Measurements from ENCODE around the gene HSD3B7. TPM values are rescaled to one million over a fixed set of nuclear protein-coding genes. Genes with fewer than 3 reads are reported as not detected.

The HSD3B7 gene
- total RNA-seq, 1 experiment from 2014 or later: 5.5 TPM

DNA sequence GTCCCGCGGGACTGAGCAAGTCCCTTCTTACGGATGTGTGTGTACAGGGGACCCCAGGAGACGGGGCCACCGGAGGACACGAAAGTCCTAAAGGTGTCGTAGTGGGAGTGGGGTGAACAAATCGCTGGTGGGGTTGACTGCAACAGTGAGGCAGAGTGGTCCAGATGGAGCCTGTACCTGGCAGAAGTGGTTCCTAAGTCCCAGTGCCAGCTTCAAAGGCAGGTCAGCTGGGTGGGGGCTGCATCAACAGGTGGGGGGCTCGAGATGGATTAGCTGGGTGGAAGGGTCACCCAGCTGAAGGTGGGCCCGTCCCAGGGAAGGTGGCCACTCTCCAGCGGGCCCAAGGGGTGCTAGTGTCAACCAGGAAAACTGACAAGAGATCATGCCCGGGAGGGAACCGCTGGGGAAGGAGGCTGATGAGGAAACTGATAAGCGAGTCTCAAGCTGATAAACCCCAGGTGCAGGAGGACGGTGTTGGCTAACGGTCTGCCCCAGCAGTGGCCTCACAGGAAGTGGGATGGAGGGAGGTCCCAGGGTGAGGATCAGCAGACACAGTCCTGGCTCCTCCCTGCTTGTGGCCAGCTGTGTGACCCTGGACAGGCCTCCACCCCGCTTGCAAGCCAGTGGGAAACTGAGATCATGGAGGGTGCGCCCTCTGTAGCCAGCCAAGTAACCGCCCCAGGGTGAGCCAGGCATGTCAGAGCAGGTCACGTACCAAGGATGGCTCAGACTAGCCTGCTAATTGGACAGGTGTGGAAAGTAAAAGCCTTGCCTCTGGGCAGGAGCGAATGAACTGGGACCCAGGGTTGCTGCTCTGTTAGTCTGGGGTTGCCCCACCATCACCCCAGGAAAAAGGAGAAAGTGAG is 35.1 kb upstream of the HSD3B7 start:
- H3K9me3 Mint-ChIP-seq: no peaks in the 10 kb centered on the region
- no peaks in the 10 kb centered on the region for H4K20me1 ChIP-seq (ENCODE audit: control insufficient read depth, insufficient read depth, insufficient read length)
- peaks cover 3% of the 10 kb centered on the region; the same call in 1 of the 2 replicates for H3K27me3 Mint-ChIP-seq (ENCODE audit: low read depth)
- TF ChIP-seq, protein P1, sequence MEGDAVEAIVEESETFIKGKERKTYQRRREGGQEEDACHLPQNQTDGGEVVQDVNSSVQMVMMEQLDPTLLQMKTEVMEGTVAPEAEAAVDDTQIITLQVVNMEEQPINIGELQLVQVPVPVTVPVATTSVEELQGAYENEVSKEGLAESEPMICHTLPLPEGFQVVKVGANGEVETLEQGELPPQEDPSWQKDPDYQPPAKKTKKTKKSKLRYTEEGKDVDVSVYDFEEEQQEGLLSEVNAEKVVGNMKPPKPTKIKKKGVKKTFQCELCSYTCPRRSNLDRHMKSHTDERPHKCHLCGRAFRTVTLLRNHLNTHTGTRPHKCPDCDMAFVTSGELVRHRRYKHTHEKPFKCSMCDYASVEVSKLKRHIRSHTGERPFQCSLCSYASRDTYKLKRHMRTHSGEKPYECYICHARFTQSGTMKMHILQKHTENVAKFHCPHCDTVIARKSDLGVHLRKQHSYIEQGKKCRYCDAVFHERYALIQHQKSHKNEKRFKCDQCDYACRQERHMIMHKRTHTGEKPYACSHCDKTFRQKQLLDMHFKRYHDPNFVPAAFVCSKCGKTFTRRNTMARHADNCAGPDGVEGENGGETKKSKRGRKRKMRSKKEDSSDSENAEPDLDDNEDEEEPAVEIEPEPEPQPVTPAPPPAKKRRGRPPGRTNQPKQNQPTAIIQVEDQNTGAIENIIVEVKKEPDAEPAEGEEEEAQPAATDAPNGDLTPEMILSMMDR (conservative IDR thresholded peaks at IDR 0.05): peak; percentile 19; the same call in 2 of the 3 replicates
- H3K4me1 Mint-ChIP-seq: peaks cover 26 to 28% of the 10 kb centered on the region in 2 experiments
- no peak overlapping the region for H3K4ac ChIP-seq (ENCODE audit: low read depth, low read length)
- peaks cover 11% of the 10 kb centered on the region for H3K23me2 ChIP-seq (ENCODE audit: insufficient read length, low read depth, low read length, poor library complexity, severe bottlenecking)
- no peaks in the 10 kb centered on the region for H3K4me1 ChIP-seq (ENCODE audit: insufficient read depth, low read length)
- H3K27ac ChIP-seq (ENCODE audit: insufficient read length, low read depth, low read length): no peak overlapping the region
- H3K9me3 ChIP-seq (ENCODE audit: control insufficient read depth, low read depth, low read length): no peaks in the 10 kb centered on the region
- H4K5ac ChIP-seq (ENCODE audit: insufficient read length, low read depth, low read length): no peak overlapping the region
- no peaks in the 10 kb centered on the region for H3K79me1 ChIP-seq (ENCODE audit: insufficient read depth, low read depth, low read length, poor library complexity, severe bottlenecking)
- no peak overlapping the region for H2BK5ac ChIP-seq (ENCODE audit: insufficient read length, low read length)
- H3K36me3 Mint-ChIP-seq (ENCODE audit: insufficient read depth in 1 of 3, low read depth in 3 of 3): peaks cover 6 to 19% (median 9%) of the 10 kb centered on the region in 3 experiments; a peak in 6 of 7 replicates
- H2BK20ac ChIP-seq (ENCODE audit: low read depth, low read length, poor library complexity, severe bottlenecking): no peak overlapping the region
- no peaks in the 10 kb centered on the region for H3K27me3 ChIP-seq (ENCODE audit: insufficient read depth, low read length)
- no peak overlapping the region for H2AK5ac ChIP-seq (ENCODE audit: insufficient read length, low read length)
- H3K27ac Mint-ChIP-seq: peak overlapping the region; percentile 48 to 98 (median 85); a peak in 5 of 7 replicates
- H3K14ac ChIP-seq (ENCODE audit: insufficient read depth, low read length): no peak overlapping the region
- H2BK120ac ChIP-seq (ENCODE audit: low read depth, low read length, poor library complexity, severe bottlenecking): no peak overlapping the region
- no peak overlapping the region for H2BK15ac ChIP-seq (ENCODE audit: low read depth, low read length)
- no CpG with 5 or more reads among the region's 21 CpGs for WGBS (ENCODE audit: extremely low coverage, insufficient read length, low lambda C conversion rate)
- peak overlapping the region; percentile 71 for H3K4me2 ChIP-seq (ENCODE audit: insufficient read depth, insufficient read length, low read length)
- no peak overlapping the region for H4K91ac ChIP-seq (ENCODE audit: insufficient read length, low read depth, low read length)
- no peak overlapping the region for H2BK12ac ChIP-seq (ENCODE audit: insufficient read length, low read depth, low read length)
- H3K9ac ChIP-seq (ENCODE audit: extremely low read depth, insufficient read length, low read length): peak overlapping the region; percentile 8
- no peak overlapping the region for H2AFZ ChIP-seq (ENCODE audit: low read length)
- no peaks in the 10 kb centered on the region for H3K79me2 ChIP-seq (ENCODE audit: insufficient read depth, low read length)
- no peak overlapping the region for H3T11ph ChIP-seq (ENCODE audit: low read length)
- peak overlapping the region; percentile 79 to 91 for H3K4me3 Mint-ChIP-seq
- H3K23ac ChIP-seq (ENCODE audit: insufficient read length, low read depth, low read length): no peak overlapping the region
- no peak overlapping the region for H3K18ac ChIP-seq (ENCODE audit: insufficient read length, low read depth, low read length)
- DNase-seq: peak; percentile 87
- no peak overlapping the region for H4K8ac ChIP-seq (replicated peaks; ENCODE audit: insufficient read length, low read depth, low read length)
- H3K56ac ChIP-seq (ENCODE audit: insufficient read length, low read depth, low read length): no peak overlapping the region
